Measurements from ENCODE around the gene GRM4.

Gene GRM4

GRCh38 chr6:34130862-34131261 lies 15.0 kb downstream of the GRM4 start:
- Histone ChIP-seq H3K27ac (no peak overlapping the region), H3K9me3 (ENCODE audit: low read depth, low read length) (no peaks in the 10 kb centered on the region), H3K36me3 (ENCODE audit: insufficient read depth, low read length) (no peaks in the 10 kb centered on the region), H3K9ac (ENCODE audit: insufficient read length) (no peak overlapping the region), H3K4me3 (no peak overlapping the region)
- no peak for DNase-seq (ENCODE audit: low read depth, low spot score)
- TF ChIP-seq POLR2AphosphoS5 (IDR thresholded peaks at IDR 0.05; ENCODE audit: borderline replicate concordance, low read depth, low read length), result no peak
- TF ChIP-seq EZH2 (IDR thresholded peaks at IDR 0.05), result no peak
- TF ChIP-seq FOXP2 (optimal IDR thresholded peaks at IDR 0.05; ENCODE audit: control extremely low read depth, extremely low read length, insufficient read depth), result no peak

DNA sequence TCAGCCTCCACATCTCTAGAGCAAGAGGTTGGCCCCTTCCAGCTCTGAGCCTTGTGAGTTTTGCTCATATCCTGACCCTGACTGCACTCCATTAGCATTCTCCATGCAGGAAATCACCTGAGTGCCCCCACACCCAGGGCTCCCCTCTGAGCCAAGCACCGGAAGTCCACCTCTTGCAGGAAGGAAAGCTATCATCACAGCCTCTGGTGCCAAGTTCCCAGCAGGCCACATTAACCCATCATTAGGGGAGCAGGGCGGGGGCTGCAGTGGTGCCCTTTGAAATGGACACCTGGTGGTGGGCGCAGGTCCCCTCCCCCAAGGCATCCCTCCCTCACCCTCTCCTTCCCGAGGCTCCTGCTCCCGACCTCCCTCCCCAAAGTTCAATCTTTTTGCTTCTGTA lies 16.1 kb downstream of the GRM4 start:
- TF ChIP-seq POLR2AphosphoS5 (IDR thresholded peaks at IDR 0.05; ENCODE audit: borderline replicate concordance, low read depth, low read length) (no peak), FOXP2 (optimal IDR thresholded peaks at IDR 0.05; ENCODE audit: control extremely low read depth, extremely low read length, insufficient read depth) (no peak), EZH2 (IDR thresholded peaks at IDR 0.05) (no peak)
- no peak overlapping the region for H3K9ac ChIP-seq (ENCODE audit: insufficient read length)
- DNase-seq (ENCODE audit: low read depth, low spot score), result no peak

GRCh38 chr6:34128045-34128444 lies 17.8 kb downstream of the GRM4 start:
- Histone ChIP-seq H3K4me3 (no peak overlapping the region), H3K27ac (no peak overlapping the region), H3K9ac (ENCODE audit: insufficient read length) (no peak overlapping the region), H3K9me3 (ENCODE audit: low read depth, low read length) (no peaks in the 10 kb centered on the region), H3K36me3 (ENCODE audit: insufficient read depth, low read length) (no peaks in the 10 kb centered on the region)
- TF ChIP-seq FOXP2 (optimal IDR thresholded peaks at IDR 0.05; ENCODE audit: control extremely low read depth, extremely low read length, insufficient read depth), result no peak
- TF ChIP-seq EZH2 (IDR thresholded peaks at IDR 0.05), result no peak
- no peak for TF ChIP-seq POLR2AphosphoS5 (IDR thresholded peaks at IDR 0.05; ENCODE audit: borderline replicate concordance, low read depth, low read length)
- DNase-seq (ENCODE audit: low read depth, low spot score), result no peak

More for the DNA sequence above, 16.1 kb downstream of the GRM4 start:
- H3K4me3 ChIP-seq, result no peak overlapping the region
- no peaks in the 10 kb centered on the region for H3K36me3 ChIP-seq (ENCODE audit: insufficient read depth, low read length)
- H3K27ac ChIP-seq, result no peak overlapping the region
- H3K9me3 ChIP-seq (ENCODE audit: low read depth, low read length), result no peaks in the 10 kb centered on the region

DNA sequence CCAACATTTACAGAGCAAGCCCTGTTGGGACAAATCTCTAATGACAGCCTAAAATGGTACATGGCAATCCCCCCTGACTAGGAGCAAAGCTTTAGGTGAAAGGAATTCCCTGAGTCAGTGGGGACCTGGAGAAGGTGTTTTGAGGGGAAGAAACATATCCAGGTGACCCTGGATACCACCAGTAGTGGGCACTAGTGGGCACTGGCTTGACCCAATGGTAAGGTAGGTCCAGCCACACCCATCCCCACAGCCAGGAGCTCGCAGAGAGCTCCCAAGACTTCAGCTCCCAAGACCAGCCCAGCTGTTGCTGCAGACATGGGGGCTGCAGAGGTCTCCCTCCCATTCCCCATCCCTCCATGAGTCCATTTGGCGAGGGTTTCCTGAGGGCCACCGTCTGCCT lies 19.5 kb downstream of the GRM4 start:
- TF ChIP-seq POLR2AphosphoS5 (IDR thresholded peaks at IDR 0.05; ENCODE audit: borderline replicate concordance, low read depth, low read length) (no peak), FOXP2 (optimal IDR thresholded peaks at IDR 0.05; ENCODE audit: control extremely low read depth, extremely low read length, insufficient read depth) (no peak), EZH2 (IDR thresholded peaks at IDR 0.05) (no peak)
- Histone ChIP-seq H3K4me3 (no peak overlapping the region), H3K27ac (no peak overlapping the region), H3K9me3 (ENCODE audit: low read depth, low read length) (no peaks in the 10 kb centered on the region), H3K36me3 (ENCODE audit: insufficient read depth, low read length) (no peaks in the 10 kb centered on the region), H3K9ac (ENCODE audit: insufficient read length) (no peak overlapping the region)
- no peak for DNase-seq (ENCODE audit: low read depth, low spot score)

GRCh38 chr6:34125939-34126338 lies 19.9 kb downstream of the GRM4 start:
- H3K9me3 ChIP-seq (ENCODE audit: low read depth, low read length), result no peaks in the 10 kb centered on the region
- no peak for DNase-seq (ENCODE audit: low read depth, low spot score)
- H3K27ac ChIP-seq, result no peak overlapping the region
- H3K36me3 ChIP-seq (ENCODE audit: insufficient read depth, low read length), result no peaks in the 10 kb centered on the region
- no peak overlapping the region for H3K4me3 ChIP-seq
- no peak overlapping the region for H3K9ac ChIP-seq (ENCODE audit: insufficient read length)
- TF ChIP-seq FOXP2 (optimal IDR thresholded peaks at IDR 0.05; ENCODE audit: control extremely low read depth, extremely low read length, insufficient read depth), result no peak
- TF ChIP-seq EZH2 (IDR thresholded peaks at IDR 0.05), result no peak
- TF ChIP-seq POLR2AphosphoS5 (IDR thresholded peaks at IDR 0.05; ENCODE audit: borderline replicate concordance, low read depth, low read length), result no peak

GRCh38 chr6:34120953-34121675 lies 24.8 kb downstream of the GRM4 start:
- H3K27ac ChIP-seq, result no peak overlapping the region
- H3K4me3 ChIP-seq, result no peak overlapping the region
- no peaks in the 10 kb centered on the region for H3K9me3 ChIP-seq (ENCODE audit: low read depth, low read length)
- no peak overlapping the region for H3K9ac ChIP-seq (ENCODE audit: insufficient read length)
- DNase-seq (ENCODE audit: low read depth, low spot score), result no peak
- no peaks in the 10 kb centered on the region for H3K36me3 ChIP-seq (ENCODE audit: insufficient read depth, low read length)
- no peak for TF ChIP-seq POLR2AphosphoS5 (IDR thresholded peaks at IDR 0.05; ENCODE audit: borderline replicate concordance, low read depth, low read length)
- TF ChIP-seq FOXP2 (optimal IDR thresholded peaks at IDR 0.05; ENCODE audit: control extremely low read depth, extremely low read length, insufficient read depth), result no peak
- TF ChIP-seq EZH2 (IDR thresholded peaks at IDR 0.05), result no peak

DNA sequence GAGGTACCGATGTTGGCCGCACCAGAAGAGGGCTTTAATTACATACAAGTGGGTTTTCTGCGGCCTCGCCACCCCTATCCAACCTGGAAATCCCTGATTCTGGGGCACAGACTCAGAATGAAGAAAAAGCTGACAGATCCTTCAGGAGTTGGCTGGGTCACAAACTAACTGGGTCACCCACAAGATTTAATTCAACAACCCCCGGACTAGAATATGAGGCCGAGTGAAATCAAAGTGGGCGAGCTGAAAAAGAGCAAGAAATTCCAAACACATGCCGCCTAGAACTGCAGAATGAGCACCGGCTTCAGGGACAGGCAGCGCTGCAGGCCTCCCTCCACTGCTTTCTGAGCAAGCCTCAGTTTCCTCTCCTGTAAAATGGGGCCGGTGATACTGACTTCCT lies 30.0 kb downstream of the GRM4 start:
- no peak for DNase-seq (ENCODE audit: low read depth, low spot score)
- H3K9ac ChIP-seq (ENCODE audit: insufficient read length), result no peak overlapping the region
- H3K27ac ChIP-seq, result no peak overlapping the region
- no peak for TF ChIP-seq POLR2AphosphoS5 (IDR thresholded peaks at IDR 0.05; ENCODE audit: borderline replicate concordance, low read depth, low read length)
- TF ChIP-seq FOXP2 (optimal IDR thresholded peaks at IDR 0.05; ENCODE audit: control extremely low read depth, extremely low read length, insufficient read depth), result no peak
- TF ChIP-seq EZH2 (IDR thresholded peaks at IDR 0.05), result no peak
- H3K9me3 ChIP-seq (ENCODE audit: low read depth, low read length), result no peaks in the 10 kb centered on the region
- H3K4me3 ChIP-seq, result no peak overlapping the region
- no peaks in the 10 kb centered on the region for H3K36me3 ChIP-seq (ENCODE audit: insufficient read depth, low read length)

- no peak overlapping the region for H3K4me3 ChIP-seq
- no peaks in the 10 kb centered on the region for H3K9me3 ChIP-seq (ENCODE audit: low read depth, low read length)
- H3K27ac ChIP-seq, result no peak overlapping the region
- no peak for TF ChIP-seq POLR2AphosphoS5 (IDR thresholded peaks at IDR 0.05; ENCODE audit: borderline replicate concordance, low read depth, low read length)
- TF ChIP-seq EZH2 (IDR thresholded peaks at IDR 0.05), result no peak
- TF ChIP-seq FOXP2 (optimal IDR thresholded peaks at IDR 0.05; ENCODE audit: control extremely low read depth, extremely low read length, insufficient read depth), result no peak
- no peaks in the 10 kb centered on the region for H3K36me3 ChIP-seq (ENCODE audit: insufficient read depth, low read length)
- no peak for DNase-seq (ENCODE audit: low read depth, low spot score)
- no peak overlapping the region for H3K9ac ChIP-seq (ENCODE audit: insufficient read length)
Measured at GRCh38 chr6:34115403-34115795, 30.5 kb downstream of the GRM4 start.

Data from SK-N-MC (cell line).